ENCODE results near the gene MOB3C. TPM values are rescaled to one million over a fixed set of nuclear protein-coding genes. Genes with fewer than 3 reads are reported as not detected.

Gene MOB3C
- total and polyA plus RNA-seq, 10 of the 15 experiments (the other 5 are each of a cell fraction or from before 2014, with no cell fraction given) = 1.0 to 16.0 (median 9.4) TPM

DNA sequence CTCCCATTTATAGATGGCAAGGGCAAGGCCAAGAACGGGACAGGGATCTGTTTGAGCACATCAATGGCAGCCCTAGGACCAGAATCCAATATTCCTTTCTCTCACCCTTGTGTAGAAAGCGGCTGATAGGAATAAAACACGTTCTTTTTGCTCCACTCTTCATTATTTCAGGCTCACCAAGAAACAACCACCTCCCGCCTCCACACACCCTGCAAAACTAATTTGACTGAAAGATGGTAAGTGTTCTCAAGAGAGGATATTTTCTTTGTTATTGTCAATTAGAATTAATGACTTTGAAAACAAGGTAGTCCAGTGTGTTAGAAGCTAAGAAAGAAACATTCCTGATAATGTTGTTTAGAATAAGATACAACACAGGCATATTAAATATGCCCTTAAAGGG is 53.3 kb downstream of the MOB3C start (continued):
- TF ChIP-seq, protein P1, sequence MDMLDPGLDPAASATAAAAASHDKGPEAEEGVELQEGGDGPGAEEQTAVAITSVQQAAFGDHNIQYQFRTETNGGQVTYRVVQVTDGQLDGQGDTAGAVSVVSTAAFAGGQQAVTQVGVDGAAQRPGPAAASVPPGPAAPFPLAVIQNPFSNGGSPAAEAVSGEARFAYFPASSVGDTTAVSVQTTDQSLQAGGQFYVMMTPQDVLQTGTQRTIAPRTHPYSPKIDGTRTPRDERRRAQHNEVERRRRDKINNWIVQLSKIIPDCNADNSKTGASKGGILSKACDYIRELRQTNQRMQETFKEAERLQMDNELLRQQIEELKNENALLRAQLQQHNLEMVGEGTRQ (IDR thresholded peaks at IDR 0.05; ENCODE audit: borderline replicate concordance, low read depth, low read length) = no peak
- TF ChIP-seq NBN (IDR thresholded peaks at IDR 0.05) = no peak
- no peak for TF ChIP-seq SRF (IDR thresholded peaks at IDR 0.05; ENCODE audit: low read depth in 2 of 2, low read length in 2 of 2)

DNA sequence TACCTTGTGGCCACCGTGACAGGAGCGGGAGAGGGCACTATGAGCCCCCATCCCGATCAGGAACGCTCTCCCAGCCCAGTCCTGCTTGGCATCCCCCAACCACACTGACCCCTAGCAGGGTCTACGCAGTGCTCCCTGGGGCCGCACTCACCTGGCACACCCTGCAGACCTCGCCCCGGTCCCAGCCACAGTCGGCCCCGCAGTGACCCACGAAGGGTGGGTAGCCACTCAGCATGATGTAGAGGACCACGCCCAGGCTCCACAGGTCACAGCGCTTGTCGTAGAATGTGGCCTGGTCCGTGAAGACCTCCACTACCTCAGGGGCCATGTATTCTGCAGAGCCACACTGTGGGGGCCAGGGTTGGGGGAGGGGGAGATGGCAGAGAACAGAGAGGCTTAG is 54.1 kb downstream of the MOB3C start:
- Histone ChIP-seq H3K9ac (ENCODE audit: control insufficient read depth, insufficient read depth, low read length) (no peak overlapping the region), H3K27ac (ENCODE audit: control insufficient read depth, insufficient read depth) (no peak overlapping the region), H3K27me3 (replicated peaks in 1 of 2; ENCODE audit: control insufficient read depth in 2 of 2, insufficient read depth in 2 of 2, low read length in 1 of 2) (no peaks in the 10 kb centered on the region), H3K4me1 (ENCODE audit: control insufficient read depth, insufficient read depth, low read length) (no peaks in the 10 kb centered on the region), H3K9me3 (replicated peaks; ENCODE audit: control insufficient read depth, insufficient read depth, low read length) (no peaks in the 10 kb centered on the region), H4K20me1 (ENCODE audit: control insufficient read depth, insufficient read depth) (no peaks in the 10 kb centered on the region), H3K4me2 (ENCODE audit: control insufficient read depth, insufficient read depth) (no peak overlapping the region), H3K4me3 (no peak overlapping the region), H3K36me3 (ENCODE audit: control insufficient read depth in 2 of 2, insufficient read depth in 2 of 2, low read length in 1 of 2) (peaks cover 0 to 5% of the 10 kb centered on the region in 2 experiments; a peak in 3 of 4 replicates), H2AFZ (ENCODE audit: control insufficient read depth, low read depth, low read length) (no peak overlapping the region), H3K79me2 (ENCODE audit: control insufficient read depth, insufficient read depth, low read length) (no peaks in the 10 kb centered on the region)
- ChIA-PET SMC1A (ENCODE audit: uncharacterized antibody, unreplicated experiment) (no interaction called here), RAD21 (ENCODE audit: unreplicated experiment) (no interaction called here), CTCF (interaction anchor here (0.6 kb wide), 1 partner anchor 15 kb away, joined by 4 read pairs; no protein-coding TSS in a partner anchor), POLR2A (no interaction called here)
- DNase-seq (ENCODE audit: low read depth, low spot score) = no peak
- FAIRE-seq = no peak
- in situ Hi-C loops (cut with MboI) (no loop called here), intact Hi-C loops (cut with micrococcal nuclease; ENCODE audit: unreplicated experiment) (no loop called here)
- no peak for TF ChIP-seq JUND (IDR thresholded peaks at IDR 0.05; ENCODE audit: low read depth, low read length)
- no TSS peak for BruUV-seq (replicated peaks)
- no peak for ATAC-seq
- 96% methylated on average over 15 of the region's 15 CpGs for whole genome bisulfite sequencing (ENCODE audit: insufficient coverage, insufficient replicate concordance, low lambda C conversion rate, missing lambda C conversion rate)

DNA sequence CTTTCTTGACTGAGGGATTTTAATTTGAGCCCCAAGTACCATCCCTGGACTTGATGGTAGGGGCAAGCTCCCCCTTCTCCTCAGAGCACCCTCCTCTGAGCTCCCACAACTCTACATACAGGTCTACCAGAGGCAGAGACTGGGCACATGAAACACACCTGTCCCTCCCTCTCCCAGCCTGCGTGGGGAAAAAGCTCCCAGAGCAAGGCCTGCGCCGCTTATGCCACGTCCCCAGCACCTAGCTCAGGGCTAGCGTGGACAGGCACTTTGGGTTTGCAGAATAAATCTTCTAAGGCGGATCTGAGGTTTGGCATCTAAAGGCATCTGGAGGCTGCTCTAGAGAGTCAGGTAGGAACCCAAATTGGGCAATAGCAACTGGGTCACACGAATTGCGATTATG is 57.6 kb downstream of the MOB3C start:
- no peaks in the 10 kb centered on the region for H4K20me1 ChIP-seq (ENCODE audit: control insufficient read depth, insufficient read depth)
- H3K79me2 ChIP-seq (ENCODE audit: control insufficient read depth, insufficient read depth, low read length) = no peaks in the 10 kb centered on the region
- BruUV-seq (replicated peaks) = no TSS peak
- H3K27me3 ChIP-seq (replicated peaks in 1 of 2; ENCODE audit: control insufficient read depth in 2 of 2, insufficient read depth in 2 of 2, low read length in 1 of 2) = no peaks in the 10 kb centered on the region
- H3K27ac ChIP-seq (ENCODE audit: control insufficient read depth, insufficient read depth) = no peak overlapping the region
- FAIRE-seq (no peak), DNase-seq (ENCODE audit: low read depth, low spot score) (no peak), ATAC-seq (no peak)
- peaks cover 0 to 5% of the 10 kb centered on the region in 2 experiments; a peak in 3 of 4 replicates for H3K36me3 ChIP-seq (ENCODE audit: control insufficient read depth in 2 of 2, insufficient read depth in 2 of 2, low read length in 1 of 2)
- ChIA-PET CTCF (interaction anchor here (1.6 kb wide), 1 partner anchor 10 kb away, joined by 4 read pairs; no protein-coding TSS in a partner anchor), POLR2A (no interaction called here), RAD21 (ENCODE audit: unreplicated experiment) (no interaction called here), SMC1A (ENCODE audit: uncharacterized antibody, unreplicated experiment) (no interaction called here)
- H2AFZ ChIP-seq (ENCODE audit: control insufficient read depth, low read depth, low read length) = no peak overlapping the region
- in situ Hi-C loops (cut with MboI) (no loop called here), intact Hi-C loops (cut with micrococcal nuclease; ENCODE audit: unreplicated experiment) (no loop called here)
- H3K4me3 ChIP-seq = no peak overlapping the region
- no peak overlapping the region for H3K9ac ChIP-seq (ENCODE audit: control insufficient read depth, insufficient read depth, low read length)
- 87% methylated on average over 8 of the region's 8 CpGs for WGBS (ENCODE audit: insufficient coverage, insufficient replicate concordance, low lambda C conversion rate, missing lambda C conversion rate)
- H3K9me3 ChIP-seq (replicated peaks; ENCODE audit: control insufficient read depth, insufficient read depth, low read length) = no peaks in the 10 kb centered on the region
- no peak overlapping the region for H3K4me2 ChIP-seq (ENCODE audit: control insufficient read depth, insufficient read depth)
- no peaks in the 10 kb centered on the region for H3K4me1 ChIP-seq (ENCODE audit: control insufficient read depth, insufficient read depth, low read length)
- TF ChIP-seq, protein P2, sequence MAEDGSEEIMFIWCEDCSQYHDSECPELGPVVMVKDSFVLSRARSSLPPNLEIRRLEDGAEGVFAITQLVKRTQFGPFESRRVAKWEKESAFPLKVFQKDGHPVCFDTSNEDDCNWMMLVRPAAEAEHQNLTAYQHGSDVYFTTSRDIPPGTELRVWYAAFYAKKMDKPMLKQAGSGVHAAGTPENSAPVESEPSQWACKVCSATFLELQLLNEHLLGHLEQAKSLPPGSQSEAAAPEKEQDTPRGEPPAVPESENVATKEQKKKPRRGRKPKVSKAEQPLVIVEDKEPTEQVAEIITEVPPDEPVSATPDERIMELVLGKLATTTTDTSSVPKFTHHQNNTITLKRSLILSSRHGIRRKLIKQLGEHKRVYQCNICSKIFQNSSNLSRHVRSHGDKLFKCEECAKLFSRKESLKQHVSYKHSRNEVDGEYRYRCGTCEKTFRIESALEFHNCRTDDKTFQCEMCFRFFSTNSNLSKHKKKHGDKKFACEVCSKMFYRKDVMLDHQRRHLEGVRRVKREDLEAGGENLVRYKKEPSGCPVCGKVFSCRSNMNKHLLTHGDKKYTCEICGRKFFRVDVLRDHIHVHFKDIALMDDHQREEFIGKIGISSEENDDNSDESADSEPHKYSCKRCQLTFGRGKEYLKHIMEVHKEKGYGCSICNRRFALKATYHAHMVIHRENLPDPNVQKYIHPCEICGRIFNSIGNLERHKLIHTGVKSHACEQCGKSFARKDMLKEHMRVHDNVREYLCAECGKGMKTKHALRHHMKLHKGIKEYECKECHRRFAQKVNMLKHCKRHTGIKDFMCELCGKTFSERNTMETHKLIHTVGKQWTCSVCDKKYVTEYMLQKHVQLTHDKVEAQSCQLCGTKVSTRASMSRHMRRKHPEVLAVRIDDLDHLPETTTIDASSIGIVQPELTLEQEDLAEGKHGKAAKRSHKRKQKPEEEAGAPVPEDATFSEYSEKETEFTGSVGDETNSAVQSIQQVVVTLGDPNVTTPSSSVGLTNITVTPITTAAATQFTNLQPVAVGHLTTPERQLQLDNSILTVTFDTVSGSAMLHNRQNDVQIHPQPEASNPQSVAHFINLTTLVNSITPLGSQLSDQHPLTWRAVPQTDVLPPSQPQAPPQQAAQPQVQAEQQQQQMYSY (CRISPR knock-in tag; IDR thresholded peaks at IDR 0.05) = no peak
- TF ChIP-seq TCF12 (IDR thresholded peaks at IDR 0.05; ENCODE audit: low read depth, low read length) (no peak), STAT3 (IDR thresholded peaks at IDR 0.05; ENCODE audit: low read depth, low read length) (no peak)
- TF ChIP-seq, protein P3, sequence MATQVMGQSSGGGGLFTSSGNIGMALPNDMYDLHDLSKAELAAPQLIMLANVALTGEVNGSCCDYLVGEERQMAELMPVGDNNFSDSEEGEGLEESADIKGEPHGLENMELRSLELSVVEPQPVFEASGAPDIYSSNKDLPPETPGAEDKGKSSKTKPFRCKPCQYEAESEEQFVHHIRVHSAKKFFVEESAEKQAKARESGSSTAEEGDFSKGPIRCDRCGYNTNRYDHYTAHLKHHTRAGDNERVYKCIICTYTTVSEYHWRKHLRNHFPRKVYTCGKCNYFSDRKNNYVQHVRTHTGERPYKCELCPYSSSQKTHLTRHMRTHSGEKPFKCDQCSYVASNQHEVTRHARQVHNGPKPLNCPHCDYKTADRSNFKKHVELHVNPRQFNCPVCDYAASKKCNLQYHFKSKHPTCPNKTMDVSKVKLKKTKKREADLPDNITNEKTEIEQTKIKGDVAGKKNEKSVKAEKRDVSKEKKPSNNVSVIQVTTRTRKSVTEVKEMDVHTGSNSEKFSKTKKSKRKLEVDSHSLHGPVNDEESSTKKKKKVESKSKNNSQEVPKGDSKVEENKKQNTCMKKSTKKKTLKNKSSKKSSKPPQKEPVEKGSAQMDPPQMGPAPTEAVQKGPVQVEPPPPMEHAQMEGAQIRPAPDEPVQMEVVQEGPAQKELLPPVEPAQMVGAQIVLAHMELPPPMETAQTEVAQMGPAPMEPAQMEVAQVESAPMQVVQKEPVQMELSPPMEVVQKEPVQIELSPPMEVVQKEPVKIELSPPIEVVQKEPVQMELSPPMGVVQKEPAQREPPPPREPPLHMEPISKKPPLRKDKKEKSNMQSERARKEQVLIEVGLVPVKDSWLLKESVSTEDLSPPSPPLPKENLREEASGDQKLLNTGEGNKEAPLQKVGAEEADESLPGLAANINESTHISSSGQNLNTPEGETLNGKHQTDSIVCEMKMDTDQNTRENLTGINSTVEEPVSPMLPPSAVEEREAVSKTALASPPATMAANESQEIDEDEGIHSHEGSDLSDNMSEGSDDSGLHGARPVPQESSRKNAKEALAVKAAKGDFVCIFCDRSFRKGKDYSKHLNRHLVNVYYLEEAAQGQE (IDR thresholded peaks at IDR 0.05; ENCODE audit: low read depth, low read length) = no peak
